Fibroblast of lung (primary cell): ENCODE data around the gene DOCK4.

Experiments used
- EZH2 ChIP-seq: IDR thresholded peaks from 2 replicates; pipeline ENCODE4 v1.5.1; 2012; ENCODE audit warnings: low read length, control low read depth, mild to moderate bottlenecking; ENCODE audit errors: missing control alignments
- TF ChIP-seq, protein P1 (sequence below), 2 donors: IDR thresholded peaks in 1 of 2; conservative IDR thresholded peaks in 1 of 2; 1 replicate in 1 of 2; 2 replicates in 1 of 2; pipeline ENCODE4 v1.5.1; 2011 to 2012; ENCODE audit warnings: low read length in 2 of 2, control low read depth in 1 of 2, inconsistent platforms in 1 of 2, low read depth in 1 of 2, mild to moderate bottlenecking in 1 of 2

DNA sequence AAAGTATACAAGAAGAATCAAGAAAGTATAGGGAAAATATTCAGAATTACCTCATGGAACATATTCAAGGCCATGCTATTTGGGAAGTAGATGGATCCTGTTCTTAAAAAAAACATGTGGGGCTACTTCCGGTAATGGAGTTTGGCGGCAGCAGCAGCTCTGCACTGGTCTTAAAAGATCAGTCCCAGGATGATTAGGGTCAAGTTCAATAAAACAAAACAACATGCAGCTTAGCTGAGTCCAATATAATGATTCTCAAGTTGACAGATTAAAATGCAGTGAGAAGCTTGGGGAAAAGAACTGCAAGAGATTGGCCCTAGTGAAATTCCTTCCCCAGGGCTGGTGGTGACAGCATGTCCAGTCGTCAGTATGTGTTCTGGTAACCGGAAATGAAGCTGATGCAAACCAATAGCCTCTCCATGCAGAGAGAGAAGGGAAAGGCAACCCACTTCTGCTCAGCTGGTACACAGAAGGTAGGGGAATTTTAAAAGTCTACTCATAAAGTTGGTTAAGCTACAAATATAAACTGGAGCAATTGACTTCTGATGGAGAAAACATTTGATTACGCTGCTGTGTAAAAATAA lies 338.8 kb downstream of the DOCK4 start:
- TF ChIP-seq EZH2 = no peak
- TF ChIP-seq, protein P1, sequence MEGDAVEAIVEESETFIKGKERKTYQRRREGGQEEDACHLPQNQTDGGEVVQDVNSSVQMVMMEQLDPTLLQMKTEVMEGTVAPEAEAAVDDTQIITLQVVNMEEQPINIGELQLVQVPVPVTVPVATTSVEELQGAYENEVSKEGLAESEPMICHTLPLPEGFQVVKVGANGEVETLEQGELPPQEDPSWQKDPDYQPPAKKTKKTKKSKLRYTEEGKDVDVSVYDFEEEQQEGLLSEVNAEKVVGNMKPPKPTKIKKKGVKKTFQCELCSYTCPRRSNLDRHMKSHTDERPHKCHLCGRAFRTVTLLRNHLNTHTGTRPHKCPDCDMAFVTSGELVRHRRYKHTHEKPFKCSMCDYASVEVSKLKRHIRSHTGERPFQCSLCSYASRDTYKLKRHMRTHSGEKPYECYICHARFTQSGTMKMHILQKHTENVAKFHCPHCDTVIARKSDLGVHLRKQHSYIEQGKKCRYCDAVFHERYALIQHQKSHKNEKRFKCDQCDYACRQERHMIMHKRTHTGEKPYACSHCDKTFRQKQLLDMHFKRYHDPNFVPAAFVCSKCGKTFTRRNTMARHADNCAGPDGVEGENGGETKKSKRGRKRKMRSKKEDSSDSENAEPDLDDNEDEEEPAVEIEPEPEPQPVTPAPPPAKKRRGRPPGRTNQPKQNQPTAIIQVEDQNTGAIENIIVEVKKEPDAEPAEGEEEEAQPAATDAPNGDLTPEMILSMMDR (conservative IDR thresholded peaks at IDR 0.05 in 1 of 2, IDR thresholded peaks at IDR 0.05 in 1 of 2; ENCODE audit: low read depth in 1 of 2, low read length in 2 of 2) = no peak
